Bronchus fibroblast of lung (primary cell): ENCODE measurements around the gene C9orf57. TPM values are rescaled to one million over a fixed set of nuclear protein-coding genes. Genes with fewer than 3 reads are reported as not detected.

ENCODE experiments used
- total RNA-seq: library from RNA; depleted of rRNA; stranded (reverse); fragments of >200 nt; gene quantifications from 2 replicates; pipeline ENCODE4 v1.2.3, GENCODE V29; 2015

C9orf57 gene
- total RNA-seq = not detected in 2 replicates

GRCh38 chr9:72060513-72060912, at the start of gene C9orf57:
Gene C9orf57, minus strand, starts transcription at chr9:72060613. Its CDS starts 1,282 bp downstream, at chr9:72059331.

Other genes starting within 250 kb of the C9orf57 start
- 10.9 and 11.7 TPM in 2 replicates for gene ABHD17B, start 149.4 kb downstream of the C9orf57 start, total RNA-seq
- gene C9orf85, start 149.0 kb downstream of the C9orf57 start, total RNA-seq = 5.8 and 7.1 TPM in 2 replicates
- under 0.01 and 0.34 TPM in 2 replicates for gene GDA, start 88.8 kb upstream of the C9orf57 start, total RNA-seq